Measurements from ENCODE around the gene LMF2.
"Not testable (repeated sequence)": the region's sequence is repeated elsewhere in the genome, so short reads cannot be mapped to it uniquely, and the experiment has no call there.

The LMF2 gene, protein sequence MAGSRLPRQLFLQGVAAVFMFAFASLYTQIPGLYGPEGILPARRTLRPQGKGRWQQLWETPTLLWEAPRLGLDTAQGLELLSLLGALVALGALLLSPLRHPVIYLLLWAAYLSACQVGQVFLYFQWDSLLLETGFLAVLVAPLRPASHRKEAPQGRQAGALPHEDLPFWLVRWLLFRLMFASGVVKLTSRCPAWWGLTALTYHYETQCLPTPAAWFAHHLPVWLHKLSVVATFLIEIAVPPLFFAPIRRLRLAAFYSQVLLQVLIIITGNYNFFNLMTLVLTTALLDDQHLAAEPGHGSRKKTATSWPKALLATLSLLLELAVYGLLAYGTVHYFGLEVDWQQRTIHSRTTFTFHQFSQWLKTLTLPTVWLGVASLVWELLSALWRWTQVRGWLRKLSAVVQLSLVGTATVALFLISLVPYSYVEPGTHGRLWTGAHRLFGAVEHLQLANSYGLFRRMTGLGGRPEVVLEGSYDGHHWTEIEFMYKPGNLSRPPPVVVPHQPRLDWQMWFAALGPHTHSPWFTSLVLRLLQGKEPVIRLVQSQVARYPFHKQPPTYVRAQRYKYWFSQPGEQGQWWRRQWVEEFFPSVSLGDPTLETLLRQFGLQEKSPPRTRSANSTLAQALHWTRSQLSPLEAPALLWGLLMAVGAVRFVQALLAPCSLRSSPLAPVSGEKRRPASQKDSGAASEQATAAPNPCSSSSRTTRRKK

DNA sequence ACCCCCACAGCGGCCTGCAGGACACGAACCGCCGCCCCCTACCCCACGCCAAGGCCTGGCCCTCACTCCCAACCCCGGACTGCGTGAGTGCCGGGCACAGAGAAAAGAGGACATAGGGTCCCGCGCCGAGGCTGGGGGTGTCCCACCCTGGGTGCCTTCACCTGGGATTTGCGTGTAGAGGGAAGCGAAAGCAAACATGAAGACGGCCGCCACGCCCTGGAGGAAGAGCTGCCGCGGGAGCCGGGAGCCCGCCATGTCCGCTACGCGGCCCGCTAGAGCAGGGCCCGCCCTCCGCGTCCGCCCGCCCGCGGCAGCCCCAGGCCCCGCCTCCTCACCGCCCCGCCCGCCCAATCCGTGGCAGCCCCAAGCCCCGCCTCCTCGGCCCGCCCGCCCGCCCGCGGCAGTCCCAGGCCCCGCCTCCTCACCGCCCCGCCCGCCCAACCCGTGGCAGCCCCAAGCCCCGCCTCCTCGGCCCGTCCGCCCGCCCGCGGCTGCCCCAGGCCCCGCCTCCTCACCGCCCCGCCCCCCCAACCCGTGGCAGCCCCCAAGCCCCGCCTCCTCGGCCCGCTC is at the start of gene LMF2:
Gene LMF2 (minus strand): TSS at position 282 of the 570 bp plus-strand sequence. CDS start 27 bp downstream, at position 255.
- DNase-seq, result peak; percentile 100

DNA sequence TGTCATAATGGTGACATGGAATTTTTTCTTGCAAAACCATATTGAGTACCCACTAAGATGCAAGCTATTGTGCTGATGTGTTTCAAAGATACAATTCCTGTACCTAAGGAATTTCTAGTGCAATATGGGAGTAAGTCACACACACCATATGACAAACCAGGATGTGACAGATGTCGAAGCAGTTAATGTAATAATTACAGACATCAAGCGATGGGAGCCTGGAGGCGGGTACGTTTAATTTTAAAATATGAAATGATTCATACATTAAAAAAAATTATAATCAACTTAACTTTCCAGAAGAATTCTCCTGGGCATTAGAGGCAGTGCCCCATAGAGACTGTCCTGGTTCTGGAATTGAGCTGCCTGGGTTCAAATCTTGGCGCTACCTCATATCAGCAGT is 49.2 kb upstream of the LMF2 start:
- DNase-seq, result no peak

DNA sequence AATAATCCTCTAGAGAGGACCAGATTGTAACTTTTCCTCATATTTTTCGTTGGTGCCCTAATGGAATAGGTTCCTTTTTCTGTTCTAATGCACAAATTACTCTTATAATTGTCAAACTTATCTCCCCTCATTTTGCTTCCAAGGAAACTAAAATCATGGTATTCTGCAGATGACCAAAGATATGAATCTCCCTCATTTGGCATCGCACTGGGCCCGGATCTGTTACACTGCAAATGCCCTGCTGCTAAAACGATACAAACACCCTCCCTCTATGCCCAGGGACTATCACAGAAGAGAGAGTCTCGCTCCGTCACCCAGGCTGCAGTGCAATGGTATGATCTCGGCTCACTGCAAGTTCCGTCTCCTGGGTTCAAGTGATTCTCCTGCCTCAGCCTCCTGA is 45.8 kb upstream of the LMF2 start:
- no peak for DNase-seq

GRCh38 chr22:50551160-50551752 is 43.8 kb upstream of the LMF2 start:
- no peak for DNase-seq

GRCh38 chr22:50550395-50550794 is 42.9 kb upstream of the LMF2 start:
- DNase-seq, result no peak

- DNase-seq, result no peak
These were observed 41.7 kb upstream of the LMF2 start for GRCh38 chr22:50548921-50549790.

DNA sequence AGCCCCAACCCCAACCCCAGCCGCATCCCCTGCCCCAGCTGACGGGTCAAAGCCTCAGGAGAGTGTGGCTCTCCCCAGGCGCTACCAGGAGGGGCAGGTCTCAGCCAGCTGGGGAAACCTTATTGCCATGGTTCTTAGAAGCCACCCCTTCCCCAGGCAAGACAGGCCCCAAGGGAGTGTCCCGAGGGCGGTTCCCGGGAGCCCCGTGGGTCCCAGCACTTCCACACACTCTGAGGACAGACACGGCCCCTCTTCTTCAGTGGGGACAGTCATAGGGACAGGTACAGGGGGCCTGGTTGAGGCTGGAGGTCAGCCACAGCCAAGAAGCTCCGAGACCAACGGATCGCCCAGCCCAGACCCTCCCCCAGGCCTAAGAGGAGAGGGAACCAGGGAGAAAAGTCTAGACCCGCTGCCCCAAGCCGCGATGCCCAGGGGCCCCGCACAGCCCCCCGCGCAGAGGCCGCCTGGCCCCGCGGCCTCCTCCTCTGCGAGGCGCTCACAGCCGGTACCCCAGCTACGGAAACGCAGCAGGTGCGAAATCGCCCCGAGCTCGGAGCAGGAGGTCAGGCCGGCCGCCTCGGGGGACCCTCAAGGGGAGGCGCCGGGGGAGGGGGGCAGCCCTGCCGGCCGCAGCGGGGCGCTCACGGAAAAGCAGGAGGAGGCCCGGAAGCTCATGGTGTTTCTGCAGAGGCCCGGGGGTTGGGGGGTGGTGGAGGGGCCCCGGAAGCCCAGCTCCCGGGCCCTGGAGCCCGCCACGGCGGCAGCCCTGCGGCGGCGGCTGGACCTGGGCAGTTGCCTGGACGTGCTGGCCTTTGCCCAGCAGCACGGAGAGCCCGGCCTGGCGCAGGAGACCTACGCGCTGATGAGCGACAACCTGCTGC is 40.8 kb upstream of the LMF2 start:
- DNase-seq, result peak in 2 of 4 experiments; percentile 56 to 62

GRCh38 chr22:50547263-50547985 is 39.9 kb upstream of the LMF2 start:
- no peak for DNase-seq

GRCh38 chr22:50546326-50547262 is 39.1 kb upstream of the LMF2 start:
- DNase-seq, result no peak

DNA sequence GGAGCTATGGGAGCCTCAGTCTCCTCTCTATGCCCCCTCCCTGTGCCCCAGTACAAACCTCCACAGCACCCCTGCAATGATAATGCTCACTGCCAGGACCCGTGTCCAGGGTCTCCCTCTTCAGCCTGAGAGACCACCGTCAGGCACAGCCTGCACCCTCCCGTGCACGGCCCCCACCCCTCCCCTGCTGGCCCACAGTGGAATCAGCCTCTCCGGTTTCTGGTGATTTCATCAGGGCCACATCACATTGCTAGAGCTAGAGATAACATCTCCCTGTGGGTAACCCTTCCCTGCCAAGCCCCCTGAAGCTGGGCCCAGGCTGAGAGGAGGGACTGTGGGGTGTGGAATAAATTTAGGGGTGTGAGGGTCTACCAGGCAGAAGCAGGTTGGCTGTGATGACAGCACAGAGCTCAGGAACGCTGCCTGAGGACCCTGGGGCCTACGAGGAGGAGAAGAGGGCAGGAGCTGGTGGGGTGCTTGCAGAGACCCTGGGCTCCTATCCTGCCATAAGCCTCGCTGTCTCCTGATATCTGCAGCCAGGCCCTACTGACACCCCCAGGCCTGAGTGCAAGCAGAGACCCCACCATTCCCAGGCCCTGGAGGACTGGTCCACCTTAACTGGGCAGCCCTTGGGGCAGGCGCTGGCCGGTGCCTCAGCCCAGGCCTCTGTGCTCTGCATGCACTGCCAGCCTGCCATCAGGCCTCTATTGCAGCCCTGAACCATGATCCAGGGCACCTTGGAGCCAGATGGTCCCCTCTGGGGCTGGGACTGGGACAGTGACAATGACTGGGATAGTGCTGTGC is 38.2 kb upstream of the LMF2 start, which contains the start of gene KLHDC7B:
Gene KLHDC7B (plus strand): TSS at position 378 of the 804 bp plus-strand sequence. CDS start 345 bp downstream, at position 723.
- no peak for DNase-seq

- DNase-seq, result no peak
These were observed 37.3 kb upstream of the LMF2 start for GRCh38 chr22:50544746-50545253.

DNA sequence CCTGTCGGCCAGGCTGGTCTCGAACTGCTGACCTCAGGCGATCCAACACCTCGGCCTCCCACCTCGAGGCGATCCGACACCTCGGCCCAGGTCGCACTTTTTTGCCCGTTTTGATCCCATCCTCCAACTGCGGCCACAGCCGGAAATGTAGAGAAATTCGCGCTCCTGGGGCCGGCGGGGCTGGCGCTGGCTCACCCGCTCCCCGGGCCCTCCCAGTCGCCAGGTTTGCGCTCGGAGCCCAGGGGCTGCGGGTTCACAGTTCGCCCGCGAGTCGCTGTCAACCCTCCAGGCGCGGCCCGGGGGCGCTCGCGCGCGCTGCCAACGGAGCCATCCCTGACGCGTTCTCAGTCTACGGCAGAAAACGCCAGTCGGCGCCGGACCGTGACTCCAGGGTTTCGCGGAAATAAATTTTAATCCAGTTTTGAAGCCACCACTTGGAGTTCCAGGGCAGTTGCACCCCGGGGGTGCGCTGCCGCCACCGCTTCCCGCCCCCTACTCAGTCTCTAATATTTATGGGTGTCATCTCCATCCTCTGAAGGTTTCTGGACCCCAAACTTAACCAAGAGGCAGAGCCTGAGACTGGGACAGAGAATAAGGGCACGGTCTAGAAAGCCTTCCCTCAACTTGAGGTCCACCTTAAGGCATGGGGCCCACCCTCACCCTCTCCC is 36.7 kb upstream of the LMF2 start:
- DNase-seq, result peak; percentile 63 to 77 (median 70)

- DNase-seq, result no peak
These were observed 35.0 kb upstream of the LMF2 start for GRCh38 chr22:50542416-50542927.

DNA sequence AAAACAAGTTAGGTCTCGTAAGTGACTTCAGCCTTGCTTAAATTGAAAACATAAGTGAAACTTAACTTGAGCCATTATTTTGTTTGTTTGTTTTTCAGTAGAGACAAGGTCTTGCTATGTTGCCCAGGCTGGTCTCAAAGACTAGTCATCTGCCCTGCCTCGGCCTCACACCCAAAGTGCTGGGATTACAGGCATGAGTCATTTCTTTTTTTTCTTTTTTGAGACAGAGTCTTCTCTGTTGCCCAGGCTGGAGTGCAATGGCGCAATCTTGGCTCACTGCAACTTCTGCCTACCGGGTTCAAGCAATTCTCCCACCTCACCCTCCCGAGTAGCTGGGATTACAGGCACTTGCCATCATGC is 34.1 kb upstream of the LMF2 start:
- not testable (repeated sequence) for DNase-seq

DNA sequence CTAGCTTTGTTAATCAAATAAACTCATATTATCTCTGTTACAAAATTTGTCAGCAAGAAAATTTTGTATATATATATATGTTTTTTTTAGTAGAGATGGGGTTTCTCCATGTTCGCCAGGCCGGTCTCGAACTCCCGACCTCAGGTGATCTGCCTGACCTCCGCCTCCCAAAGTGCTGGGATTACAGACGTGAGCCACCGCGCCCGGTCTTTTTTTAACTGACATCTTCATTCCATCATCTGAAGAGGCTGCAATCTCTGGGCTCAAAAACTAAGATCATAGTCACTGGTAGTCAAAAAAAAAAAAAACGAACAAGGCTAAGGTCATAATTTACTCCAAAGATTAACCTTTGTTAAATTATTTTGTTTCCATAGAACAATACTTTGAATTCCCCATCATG is 32.9 kb upstream of the LMF2 start:
- no peak for DNase-seq

GRCh38 chr22:50537765-50538164 is 30.3 kb upstream of the LMF2 start:
- no peak for DNase-seq

GRCh38 chr22:50536226-50536625 is 28.7 kb upstream of the LMF2 start:
- no peak for DNase-seq

GRCh38 chr22:50535113-50535512 is 27.6 kb upstream of the LMF2 start:
- no peak for DNase-seq

Measured in activated CD4-positive, CD25-positive, alpha-beta regulatory T cell (primary cell).